ENCODE results near the gene CTNNA2.

DNA sequence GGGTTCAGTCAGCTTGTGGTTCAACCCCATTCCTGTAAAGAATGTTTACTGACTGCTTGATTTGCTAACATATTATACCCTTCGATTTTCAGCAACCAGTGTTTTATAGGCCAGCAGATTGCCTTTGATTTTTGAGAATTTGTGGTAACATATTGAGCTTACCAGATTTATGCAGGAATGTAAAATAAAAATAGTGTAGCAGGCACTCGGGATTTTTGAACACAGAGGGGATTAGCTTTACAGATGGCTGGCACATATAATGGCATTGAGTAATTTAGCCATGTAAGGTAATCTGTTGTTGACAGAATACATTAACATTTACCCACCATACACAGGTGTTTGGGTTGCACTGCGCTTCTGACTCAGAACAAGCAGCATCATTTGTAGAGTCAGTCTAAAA lies 437.7 kb downstream of the CTNNA2 start:
- TF ChIP-seq, protein P1, sequence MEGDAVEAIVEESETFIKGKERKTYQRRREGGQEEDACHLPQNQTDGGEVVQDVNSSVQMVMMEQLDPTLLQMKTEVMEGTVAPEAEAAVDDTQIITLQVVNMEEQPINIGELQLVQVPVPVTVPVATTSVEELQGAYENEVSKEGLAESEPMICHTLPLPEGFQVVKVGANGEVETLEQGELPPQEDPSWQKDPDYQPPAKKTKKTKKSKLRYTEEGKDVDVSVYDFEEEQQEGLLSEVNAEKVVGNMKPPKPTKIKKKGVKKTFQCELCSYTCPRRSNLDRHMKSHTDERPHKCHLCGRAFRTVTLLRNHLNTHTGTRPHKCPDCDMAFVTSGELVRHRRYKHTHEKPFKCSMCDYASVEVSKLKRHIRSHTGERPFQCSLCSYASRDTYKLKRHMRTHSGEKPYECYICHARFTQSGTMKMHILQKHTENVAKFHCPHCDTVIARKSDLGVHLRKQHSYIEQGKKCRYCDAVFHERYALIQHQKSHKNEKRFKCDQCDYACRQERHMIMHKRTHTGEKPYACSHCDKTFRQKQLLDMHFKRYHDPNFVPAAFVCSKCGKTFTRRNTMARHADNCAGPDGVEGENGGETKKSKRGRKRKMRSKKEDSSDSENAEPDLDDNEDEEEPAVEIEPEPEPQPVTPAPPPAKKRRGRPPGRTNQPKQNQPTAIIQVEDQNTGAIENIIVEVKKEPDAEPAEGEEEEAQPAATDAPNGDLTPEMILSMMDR (IDR thresholded peaks at IDR 0.05; ENCODE audit: control extremely low read depth in 1 of 3, insufficient read depth in 1 of 3, low read depth in 1 of 3, low read length in 3 of 3), result no peak
- TF ChIP-seq RAD21 (IDR thresholded peaks at IDR 0.05 in 1 of 2, conservative IDR thresholded peaks at IDR 0.05 in 1 of 2; ENCODE audit: low read depth in 2 of 2, low read length in 2 of 2), result no peak
- TF ChIP-seq EZH2 (IDR thresholded peaks at IDR 0.05; ENCODE audit: low read depth, low read length, severe bottlenecking), result no peak
- no peak for TF ChIP-seq SP1 (IDR thresholded peaks at IDR 0.05; ENCODE audit: low read depth, low read length)
- no peak for TF ChIP-seq POLR2A (IDR thresholded peaks at IDR 0.05; ENCODE audit: control extremely low read depth in 1 of 2, low read depth in 2 of 2, low read length in 2 of 2)
- TF ChIP-seq BRCA1 (IDR thresholded peaks at IDR 0.05; ENCODE audit: low read depth, low read length), result no peak
- TF ChIP-seq EP300 (IDR thresholded peaks at IDR 0.05; ENCODE audit: borderline replicate concordance in 1 of 2, low read depth in 2 of 2, low read length in 2 of 2), result no peak
- TF ChIP-seq FOSL1 (IDR thresholded peaks at IDR 0.05; ENCODE audit: insufficient read depth, low read depth, low read length), result no peak
- no peak for TF ChIP-seq POLR2AphosphoS5 (IDR thresholded peaks at IDR 0.05; ENCODE audit: low read depth, low read length)
- no peak for TF ChIP-seq SRF (IDR thresholded peaks at IDR 0.05; ENCODE audit: low read depth, low read length)
- no peak for TF ChIP-seq SP4 (IDR thresholded peaks at IDR 0.05; ENCODE audit: low read length)
- TF ChIP-seq RFX5 (IDR thresholded peaks at IDR 0.05; ENCODE audit: borderline replicate concordance, low read depth, low read length), result no peak

Measured in H1 (cell line).